Measurements from ENCODE around the gene TARS1. TPM values are rescaled to one million over a fixed set of nuclear protein-coding genes. Genes with fewer than 3 reads are reported as not detected.
A peak's percentile ranks its signal among the peaks of the same experiment; 100 is the strongest.

The TARS1 gene
- total RNA-seq, 1 donor from 2014 or later: 173 TPM

DNA sequence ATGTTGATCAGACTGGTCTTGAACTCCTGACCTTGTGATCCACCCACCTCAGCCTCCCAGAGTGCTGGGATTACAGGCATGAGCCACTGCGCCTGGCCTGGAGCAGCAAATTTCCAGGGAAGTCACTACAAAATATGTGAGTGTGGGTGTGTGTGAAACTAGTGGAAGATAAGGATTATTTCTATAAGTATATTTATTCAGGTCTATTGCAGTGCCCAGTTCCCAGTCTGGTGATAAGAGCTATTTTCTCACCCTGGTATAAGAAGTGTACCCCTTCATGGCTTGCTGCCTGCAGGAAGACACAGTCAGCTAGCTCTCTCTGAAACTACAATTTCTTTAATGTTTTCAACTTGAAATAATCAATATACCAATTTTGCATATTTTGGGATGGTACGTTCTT is 37.1 kb downstream of the TARS1 start:
- peaks cover under 1% of the 10 kb centered on the region for H3K4me1 Mint-ChIP-seq (ENCODE audit: low read depth, unreplicated experiment)
- H3K4me3 Mint-ChIP-seq (ENCODE audit: unreplicated experiment): no peak overlapping the region
- no peak overlapping the region for H3K27ac Mint-ChIP-seq (ENCODE audit: unreplicated experiment)
- TF ChIP-seq, protein P1, sequence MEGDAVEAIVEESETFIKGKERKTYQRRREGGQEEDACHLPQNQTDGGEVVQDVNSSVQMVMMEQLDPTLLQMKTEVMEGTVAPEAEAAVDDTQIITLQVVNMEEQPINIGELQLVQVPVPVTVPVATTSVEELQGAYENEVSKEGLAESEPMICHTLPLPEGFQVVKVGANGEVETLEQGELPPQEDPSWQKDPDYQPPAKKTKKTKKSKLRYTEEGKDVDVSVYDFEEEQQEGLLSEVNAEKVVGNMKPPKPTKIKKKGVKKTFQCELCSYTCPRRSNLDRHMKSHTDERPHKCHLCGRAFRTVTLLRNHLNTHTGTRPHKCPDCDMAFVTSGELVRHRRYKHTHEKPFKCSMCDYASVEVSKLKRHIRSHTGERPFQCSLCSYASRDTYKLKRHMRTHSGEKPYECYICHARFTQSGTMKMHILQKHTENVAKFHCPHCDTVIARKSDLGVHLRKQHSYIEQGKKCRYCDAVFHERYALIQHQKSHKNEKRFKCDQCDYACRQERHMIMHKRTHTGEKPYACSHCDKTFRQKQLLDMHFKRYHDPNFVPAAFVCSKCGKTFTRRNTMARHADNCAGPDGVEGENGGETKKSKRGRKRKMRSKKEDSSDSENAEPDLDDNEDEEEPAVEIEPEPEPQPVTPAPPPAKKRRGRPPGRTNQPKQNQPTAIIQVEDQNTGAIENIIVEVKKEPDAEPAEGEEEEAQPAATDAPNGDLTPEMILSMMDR (IDR thresholded peaks at IDR 0.05; ENCODE audit: partially characterized antibody, unreplicated experiment): no peak
- no peak for DNase-seq
- no peaks in the 10 kb centered on the region for H3K36me3 Mint-ChIP-seq (ENCODE audit: unreplicated experiment)
- H3K27me3 Mint-ChIP-seq (ENCODE audit: unreplicated experiment): peaks cover 2% of the 10 kb centered on the region
- H3K9me3 Mint-ChIP-seq (ENCODE audit: unreplicated experiment): no peaks in the 10 kb centered on the region

DNA sequence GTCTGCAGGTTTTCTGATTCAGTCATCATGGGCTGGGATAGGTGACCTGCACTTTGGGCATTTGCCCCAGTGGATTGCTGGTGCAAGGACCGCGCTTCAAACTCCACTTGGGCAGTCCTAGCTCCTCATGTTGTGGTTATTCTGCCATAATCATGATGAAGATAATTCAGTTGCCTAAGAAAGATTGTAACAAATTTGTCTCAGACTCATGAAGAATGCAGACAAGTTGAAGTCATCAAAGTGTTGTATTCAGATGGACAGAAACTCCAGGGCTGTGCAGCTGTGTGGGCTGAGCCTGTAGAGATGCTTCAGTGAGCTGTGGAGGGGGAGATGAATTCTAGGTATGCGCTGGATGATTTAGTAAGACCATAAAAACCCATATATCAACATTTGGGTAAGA is 38.5 kb downstream of the TARS1 start:
- no peak for DNase-seq
- TF ChIP-seq, protein P1 (IDR thresholded peaks at IDR 0.05; ENCODE audit: partially characterized antibody, unreplicated experiment): no peak
- Mint-ChIP-seq H3K4me1 (ENCODE audit: low read depth, unreplicated experiment) (peaks cover 3% of the 10 kb centered on the region), H3K27me3 (ENCODE audit: unreplicated experiment) (peaks cover 2% of the 10 kb centered on the region), H3K36me3 (ENCODE audit: unreplicated experiment) (no peaks in the 10 kb centered on the region), H3K9me3 (ENCODE audit: unreplicated experiment) (no peaks in the 10 kb centered on the region), H3K27ac (ENCODE audit: unreplicated experiment) (no peak overlapping the region), H3K4me3 (ENCODE audit: unreplicated experiment) (no peak overlapping the region)

DNA sequence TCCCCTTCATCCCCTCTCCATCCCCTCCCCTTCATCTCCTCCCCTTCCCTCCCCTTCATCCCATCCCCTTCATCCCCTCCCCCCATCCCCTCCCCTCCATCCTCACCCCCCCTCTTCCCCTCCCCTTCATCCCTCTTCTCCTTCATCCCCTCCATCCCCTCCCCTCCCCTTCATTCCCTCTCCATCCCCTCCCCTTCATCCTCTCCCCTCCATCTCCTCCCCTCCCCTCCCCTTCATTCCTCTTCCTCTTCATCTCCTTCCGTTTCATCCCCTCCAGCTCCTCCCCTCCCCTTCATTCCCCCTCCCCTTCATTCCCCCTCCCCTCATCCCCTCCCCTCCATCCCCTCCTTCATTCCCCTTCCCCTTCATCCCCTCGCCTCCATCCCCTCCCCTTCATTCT is 40.1 kb downstream of the TARS1 start:
- Mint-ChIP-seq H3K9me3 (ENCODE audit: unreplicated experiment) (no peaks in the 10 kb centered on the region), H3K27ac (ENCODE audit: unreplicated experiment) (no peak overlapping the region), H3K36me3 (ENCODE audit: unreplicated experiment) (no peaks in the 10 kb centered on the region), H3K4me3 (ENCODE audit: unreplicated experiment) (no peak overlapping the region), H3K27me3 (ENCODE audit: unreplicated experiment) (peaks cover 2% of the 10 kb centered on the region), H3K4me1 (ENCODE audit: low read depth, unreplicated experiment) (peaks cover 3% of the 10 kb centered on the region)
- DNase-seq: no peak
- TF ChIP-seq, protein P1 (IDR thresholded peaks at IDR 0.05; ENCODE audit: partially characterized antibody, unreplicated experiment): no peak

DNA sequence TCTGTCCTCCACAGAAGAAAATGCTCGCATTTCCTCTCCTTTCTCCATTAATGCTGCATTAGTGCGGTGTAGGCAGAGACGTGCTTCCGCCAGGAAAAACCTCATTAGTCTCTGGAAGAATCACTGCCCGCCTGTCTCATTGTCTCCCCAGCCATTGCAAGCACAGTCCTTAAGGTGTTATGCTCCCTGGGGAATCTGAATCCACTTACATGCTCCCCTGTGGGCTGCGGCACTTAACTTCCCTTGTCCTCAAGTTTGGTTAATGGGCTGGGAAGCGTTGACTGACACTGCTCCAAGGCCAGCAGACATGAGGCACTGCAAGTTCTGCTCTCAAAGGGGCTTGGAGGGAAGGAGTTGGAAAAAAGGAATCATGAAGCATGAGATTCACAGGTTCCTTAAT is 41.6 kb downstream of the TARS1 start:
- no peak overlapping the region for H3K27ac Mint-ChIP-seq (ENCODE audit: unreplicated experiment)
- H3K9me3 Mint-ChIP-seq (ENCODE audit: unreplicated experiment): no peaks in the 10 kb centered on the region
- DNase-seq: peak; percentile 31
- TF ChIP-seq, protein P1 (IDR thresholded peaks at IDR 0.05; ENCODE audit: partially characterized antibody, unreplicated experiment): no peak
- no peaks in the 10 kb centered on the region for H3K27me3 Mint-ChIP-seq (ENCODE audit: unreplicated experiment)
- H3K4me3 Mint-ChIP-seq (ENCODE audit: unreplicated experiment): no peak overlapping the region
- peaks cover 3% of the 10 kb centered on the region for H3K4me1 Mint-ChIP-seq (ENCODE audit: low read depth, unreplicated experiment)
- no peaks in the 10 kb centered on the region for H3K36me3 Mint-ChIP-seq (ENCODE audit: unreplicated experiment)

DNA sequence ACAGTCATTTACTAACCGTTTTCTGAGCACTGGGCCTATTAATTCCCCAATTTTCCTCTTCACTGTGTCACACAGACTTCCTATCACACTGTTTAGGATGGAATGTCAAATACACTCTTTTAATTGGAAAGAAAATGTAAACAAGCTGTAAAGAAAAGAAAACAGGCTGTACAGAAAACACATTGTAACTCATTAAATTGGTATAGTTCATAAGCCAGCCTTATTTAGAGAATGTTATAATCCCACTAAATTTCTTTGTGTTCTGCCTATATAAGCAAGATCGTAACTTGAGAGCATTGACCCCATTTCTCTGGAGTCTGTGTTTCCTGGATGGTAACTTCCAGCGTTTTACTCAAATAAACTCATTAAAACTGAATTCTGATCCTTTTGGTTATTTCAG is 46.5 kb downstream of the TARS1 start:
- no peaks in the 10 kb centered on the region for H3K9me3 Mint-ChIP-seq (ENCODE audit: unreplicated experiment)
- H3K27ac Mint-ChIP-seq (ENCODE audit: unreplicated experiment): no peak overlapping the region
- H3K4me1 Mint-ChIP-seq (ENCODE audit: low read depth, unreplicated experiment): peaks cover 3% of the 10 kb centered on the region
- H3K27me3 Mint-ChIP-seq (ENCODE audit: unreplicated experiment): no peaks in the 10 kb centered on the region
- TF ChIP-seq, protein P1 (IDR thresholded peaks at IDR 0.05; ENCODE audit: partially characterized antibody, unreplicated experiment): no peak
- peaks cover 9% of the 10 kb centered on the region for H3K36me3 Mint-ChIP-seq (ENCODE audit: unreplicated experiment)
- no peak overlapping the region for H3K4me3 Mint-ChIP-seq (ENCODE audit: unreplicated experiment)
- no peak for DNase-seq
